ENCODE measurements around the gene MAP1LC3C.

Gene MAP1LC3C

GRCh38 chr1:241999026-241999425, at the start of gene MAP1LC3C:
MAP1LC3C (minus strand) TSS chr1:241999098; CDS start chr1:241999008, 90 bp downstream.
- no peak for DNase-seq (ENCODE audit: low read depth in 2 of 2)

GRCh38 chr1:242043165-242043564, 44.3 kb upstream of the MAP1LC3C start:
- DNase-seq (ENCODE audit: low read depth in 2 of 2), result no peak

- no peak for DNase-seq (ENCODE audit: low read depth in 2 of 2)
Observed at GRCh38 chr1:242034392-242034791, 35.5 kb upstream of the MAP1LC3C start.

GRCh38 chr1:242033447-242033846, 34.5 kb upstream of the MAP1LC3C start:
- DNase-seq (ENCODE audit: low read depth in 2 of 2), result no peak

GRCh38 chr1:242030071-242030470, 31.2 kb upstream of the MAP1LC3C start:
- no peak for DNase-seq (ENCODE audit: low read depth in 2 of 2)

- DNase-seq (ENCODE audit: low read depth in 2 of 2), result no peak
Observed at GRCh38 chr1:242025681-242026080, 26.8 kb upstream of the MAP1LC3C start.

- DNase-seq (ENCODE audit: low read depth in 2 of 2), result no peak
Observed at GRCh38 chr1:242023805-242024204, 24.9 kb upstream of the MAP1LC3C start.

GRCh38 chr1:242019018-242019417, 20.1 kb upstream of the MAP1LC3C start:
- DNase-seq (ENCODE audit: low read depth in 2 of 2), result no peak

- peak; percentile 5 to 6 for DNase-seq (ENCODE audit: low read depth in 2 of 2)
Observed at GRCh38 chr1:242017580-242018233, 18.8 kb upstream of the MAP1LC3C start.

GRCh38 chr1:242016479-242016878, 17.6 kb upstream of the MAP1LC3C start:
- no peak for DNase-seq (ENCODE audit: low read depth in 2 of 2)

- no peak for DNase-seq (ENCODE audit: low read depth in 2 of 2)
Observed at GRCh38 chr1:242011894-242012660, 13.2 kb upstream of the MAP1LC3C start.

- no peak for DNase-seq (ENCODE audit: low read depth in 2 of 2)
Observed at GRCh38 chr1:242008826-242009495, 10.1 kb upstream of the MAP1LC3C start.

GRCh38 chr1:242006976-242007375, 8.1 kb upstream of the MAP1LC3C start:
- DNase-seq (ENCODE audit: low read depth in 2 of 2), result no peak

GRCh38 chr1:242005866-242006535, 7.1 kb upstream of the MAP1LC3C start:
- DNase-seq (ENCODE audit: low read depth in 2 of 2), result no peak

- no peak for DNase-seq (ENCODE audit: low read depth in 2 of 2)
Observed at GRCh38 chr1:242004751-242005495, 6.0 kb upstream of the MAP1LC3C start.

GRCh38 chr1:242002510-242002909, 3.6 kb upstream of the MAP1LC3C start:
- no peak for DNase-seq (ENCODE audit: low read depth in 2 of 2)

GRCh38 chr1:242002072-242002471, 3.2 kb upstream of the MAP1LC3C start:
- DNase-seq (ENCODE audit: low read depth in 2 of 2), result no peak

- no peak for DNase-seq (ENCODE audit: low read depth in 2 of 2)
Observed at GRCh38 chr1:242000434-242000833, 1.5 kb upstream of the MAP1LC3C start.

- peak; percentile 9 to 13 for DNase-seq (ENCODE audit: low read depth in 2 of 2)
Observed at GRCh38 chr1:241998412-241998921, 431 bp downstream of the MAP1LC3C start.

- no peak for DNase-seq (ENCODE audit: low read depth in 2 of 2)
Observed at GRCh38 chr1:241997401-241997998, 1.4 kb downstream of the MAP1LC3C start.

- no peak for DNase-seq (ENCODE audit: low read depth in 2 of 2)
Observed at GRCh38 chr1:241994171-241994570, 4.7 kb downstream of the MAP1LC3C start.

All from activated CD8-positive, alpha-beta memory T cell treated with anti-CD3 and anti-CD28 coated beads for 4 hours (primary cell).